ENCODE measurements around the gene ESM1. TPM values are rescaled to one million over a fixed set of nuclear protein-coding genes. Genes with fewer than 3 reads are reported as not detected.

ESM1 gene, protein sequence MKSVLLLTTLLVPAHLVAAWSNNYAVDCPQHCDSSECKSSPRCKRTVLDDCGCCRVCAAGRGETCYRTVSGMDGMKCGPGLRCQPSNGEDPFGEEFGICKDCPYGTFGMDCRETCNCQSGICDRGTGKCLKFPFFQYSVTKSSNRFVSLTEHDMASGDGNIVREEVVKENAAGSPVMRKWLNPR
- not detected for total RNA-seq

- no peak within 1 kb of the TSS for H3K4me3 ChIP-seq (ENCODE audit: low read depth, poor library complexity, severe bottlenecking)
- DNase-seq (ENCODE audit: low spot score in 2 of 2): no peak
- WGBS, 2 donors: 19 to 25% methylated on average over 23 to 26 of the region's 26 CpGs
- TF ChIP-seq POLR2A (IDR thresholded peaks at IDR 0.05): no peak
- TF ChIP-seq, protein P1, sequence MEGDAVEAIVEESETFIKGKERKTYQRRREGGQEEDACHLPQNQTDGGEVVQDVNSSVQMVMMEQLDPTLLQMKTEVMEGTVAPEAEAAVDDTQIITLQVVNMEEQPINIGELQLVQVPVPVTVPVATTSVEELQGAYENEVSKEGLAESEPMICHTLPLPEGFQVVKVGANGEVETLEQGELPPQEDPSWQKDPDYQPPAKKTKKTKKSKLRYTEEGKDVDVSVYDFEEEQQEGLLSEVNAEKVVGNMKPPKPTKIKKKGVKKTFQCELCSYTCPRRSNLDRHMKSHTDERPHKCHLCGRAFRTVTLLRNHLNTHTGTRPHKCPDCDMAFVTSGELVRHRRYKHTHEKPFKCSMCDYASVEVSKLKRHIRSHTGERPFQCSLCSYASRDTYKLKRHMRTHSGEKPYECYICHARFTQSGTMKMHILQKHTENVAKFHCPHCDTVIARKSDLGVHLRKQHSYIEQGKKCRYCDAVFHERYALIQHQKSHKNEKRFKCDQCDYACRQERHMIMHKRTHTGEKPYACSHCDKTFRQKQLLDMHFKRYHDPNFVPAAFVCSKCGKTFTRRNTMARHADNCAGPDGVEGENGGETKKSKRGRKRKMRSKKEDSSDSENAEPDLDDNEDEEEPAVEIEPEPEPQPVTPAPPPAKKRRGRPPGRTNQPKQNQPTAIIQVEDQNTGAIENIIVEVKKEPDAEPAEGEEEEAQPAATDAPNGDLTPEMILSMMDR (IDR thresholded peaks at IDR 0.05): no peak
- intact Hi-C loops (cut with DNase I; ENCODE audit: low total_unique reads): no loop called here
Observed at GRCh38 chr5:54985301-54986268, at the start of gene ESM1. TSS of gene ESM1 (minus strand) at chr5:54985593. CDS start at chr5:54985517, 76 bp downstream.

DNA sequence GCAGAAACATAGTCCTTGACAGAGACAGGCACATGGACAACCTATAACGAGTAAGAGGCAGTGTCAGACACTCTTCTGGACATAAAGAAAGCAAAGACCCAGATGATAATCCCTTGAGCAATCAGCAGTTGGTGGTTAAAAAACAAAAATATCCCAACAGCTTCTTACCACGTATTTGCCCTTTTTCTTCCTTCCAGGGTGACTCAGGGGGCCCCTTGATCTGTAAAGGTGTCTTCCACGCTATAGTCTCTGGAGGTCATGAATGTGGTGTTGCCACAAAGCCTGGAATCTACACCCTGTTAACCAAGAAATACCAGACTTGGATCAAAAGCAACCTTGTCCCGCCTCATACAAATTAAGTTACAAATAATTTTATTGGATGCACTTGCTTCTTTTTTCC lies 48.2 kb upstream of the ESM1 start:
- TF ChIP-seq, protein P1 (IDR thresholded peaks at IDR 0.05): no peak
- TF ChIP-seq POLR2A (IDR thresholded peaks at IDR 0.05): no peak
- DNase-seq (ENCODE audit: low spot score in 2 of 2): no peak
- intact Hi-C loops (cut with DNase I; ENCODE audit: low total_unique reads): no loop called here
- 78% methylated on average over 4 of the region's 4 CpGs for WGBS, 2 donors
- H3K4me3 ChIP-seq (ENCODE audit: low read depth, poor library complexity, severe bottlenecking): no peak overlapping the region

GRCh38 chr5:55031492-55031891 lies 46.1 kb upstream of the ESM1 start:
- no peak for TF ChIP-seq POLR2A (IDR thresholded peaks at IDR 0.05)
- TF ChIP-seq, protein P1 (IDR thresholded peaks at IDR 0.05): no peak
- intact Hi-C loops (cut with DNase I; ENCODE audit: low total_unique reads): no loop called here
- H3K4me3 ChIP-seq (ENCODE audit: low read depth, poor library complexity, severe bottlenecking): no peak overlapping the region
- DNase-seq (ENCODE audit: low spot score in 2 of 2): no peak
- WGBS, 2 donors: 88 to 95% methylated on average over 5 of the region's 5 CpGs

- 68% methylated on average over 10 of the region's 10 CpGs for WGBS, 2 donors
Observed at GRCh38 chr5:55030676-55031369, 45.4 kb upstream of the ESM1 start.

DNA sequence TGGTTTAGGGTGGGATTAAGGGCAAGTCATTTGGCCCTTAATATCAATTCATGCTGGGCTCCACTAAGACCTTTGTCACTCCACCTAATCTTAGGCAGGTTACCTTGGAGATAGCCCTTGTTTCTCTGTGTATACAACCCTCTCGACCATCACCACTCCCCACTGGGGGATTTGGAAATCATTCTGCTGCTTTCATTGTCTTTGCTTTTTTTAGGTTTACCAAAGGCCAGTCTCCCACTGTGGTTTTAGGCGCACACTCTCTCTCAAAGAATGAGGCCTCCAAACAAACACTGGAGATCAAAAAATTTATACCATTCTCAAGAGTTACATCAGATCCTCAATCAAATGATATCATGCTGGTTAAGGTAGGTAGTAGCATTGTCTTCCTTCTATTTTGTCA lies 44.8 kb upstream of the ESM1 start:
- intact Hi-C loops (cut with DNase I; ENCODE audit: low total_unique reads): no loop called here
- DNase-seq (ENCODE audit: low spot score in 2 of 2): no peak
- no peak overlapping the region for H3K4me3 ChIP-seq (ENCODE audit: low read depth, poor library complexity, severe bottlenecking)
- no peak for TF ChIP-seq POLR2A (IDR thresholded peaks at IDR 0.05)
- TF ChIP-seq, protein P1 (IDR thresholded peaks at IDR 0.05): no peak
- WGBS, 2 donors: 75 to 77% methylated on average over 2 of the region's 2 CpGs

More at GRCh38 chr5:55030676-55031369, 45.4 kb upstream of the ESM1 start:
- TF ChIP-seq, protein P1 (IDR thresholded peaks at IDR 0.05): no peak
- TF ChIP-seq POLR2A (IDR thresholded peaks at IDR 0.05): no peak
- DNase-seq (ENCODE audit: low spot score in 2 of 2): no peak
- intact Hi-C loops (cut with DNase I; ENCODE audit: low total_unique reads): no loop called here
- no peak overlapping the region for H3K4me3 ChIP-seq (ENCODE audit: low read depth, poor library complexity, severe bottlenecking)

All from lower leg skin (tissue), 4 donors.